Measurements from ENCODE around the gene ARHGAP15.
"Not testable (repeated sequence)": the region's sequence is repeated elsewhere in the genome, so short reads cannot be mapped to it uniquely, and the experiment has no call there.

ARHGAP15 gene

GRCh38 chr2:143501106-143501676, 372.0 kb downstream of the ARHGAP15 start:
- DNase-seq: no peak

GRCh38 chr2:143503280-143503679, 374.1 kb downstream of the ARHGAP15 start:
- DNase-seq: no peak

DNA sequence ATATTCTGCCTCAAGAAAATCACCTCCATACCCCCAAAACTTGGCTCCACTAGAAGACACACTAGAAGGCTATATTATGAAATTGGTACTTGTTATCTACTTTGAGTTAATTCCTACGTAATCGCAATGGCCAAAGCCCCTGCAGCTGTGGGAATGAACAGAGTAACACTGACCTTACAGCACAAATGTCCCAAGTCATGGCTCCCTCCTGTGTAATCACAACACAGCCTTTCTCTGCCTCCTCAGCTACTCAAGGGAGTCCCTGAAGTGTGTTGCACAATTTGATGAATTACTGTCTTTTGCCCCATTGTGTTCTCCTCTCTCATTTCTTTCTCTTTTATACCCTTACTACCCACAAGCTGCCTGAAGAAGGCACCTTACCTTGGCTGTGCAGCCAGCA, 375.2 kb downstream of the ARHGAP15 start:
- DNase-seq: no peak

DNA sequence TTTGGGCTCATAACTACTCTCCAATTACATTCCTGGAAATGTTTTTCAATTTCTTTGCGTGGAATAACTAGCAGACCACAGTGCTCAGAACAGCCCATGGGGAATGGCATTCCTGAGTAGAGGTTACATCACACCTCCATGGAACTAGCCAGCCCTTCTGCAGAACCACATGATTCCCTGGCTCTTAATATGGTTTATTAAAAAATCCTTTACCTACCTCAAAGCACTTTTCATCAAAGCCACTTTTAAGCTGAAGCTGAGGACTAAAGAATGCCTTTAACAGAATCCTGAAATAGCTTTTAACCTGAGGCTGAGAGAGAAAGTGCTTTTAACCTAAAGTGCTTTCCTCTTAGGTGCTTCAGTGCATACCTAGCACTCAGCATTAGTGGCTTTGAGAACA, 376.3 kb downstream of the ARHGAP15 start:
- DNase-seq: no peak

DNA sequence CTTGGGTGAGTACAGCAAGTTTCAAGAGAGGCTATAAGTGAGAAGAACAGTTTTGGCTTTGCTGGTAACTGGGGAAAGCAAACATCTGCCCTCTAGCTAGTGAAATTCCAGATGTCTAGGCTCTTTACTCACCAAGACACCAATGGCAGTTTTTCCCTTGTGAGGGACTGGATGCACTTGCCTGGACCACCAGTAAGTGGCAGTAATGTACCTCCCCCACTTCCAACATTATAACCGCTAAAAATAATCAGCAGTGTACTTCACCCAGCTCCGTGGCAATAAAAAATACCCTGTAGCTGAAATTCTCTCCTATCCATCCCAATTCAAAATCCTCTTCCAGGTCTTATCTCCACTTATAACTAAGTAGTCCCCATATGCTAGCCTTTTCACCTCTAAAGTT, 383.9 kb downstream of the ARHGAP15 start:
- peak; percentile 23 for DNase-seq

- no peak for DNase-seq
Observed at GRCh38 chr2:143514413-143514812, 385.2 kb downstream of the ARHGAP15 start.

GRCh38 chr2:143515318-143515717, 386.1 kb downstream of the ARHGAP15 start:
- no peak for DNase-seq

- DNase-seq: no peak
Observed at GRCh38 chr2:143519521-143519920, 390.3 kb downstream of the ARHGAP15 start.

- DNase-seq: no peak
Observed at GRCh38 chr2:143521396-143521795, 392.2 kb downstream of the ARHGAP15 start.

- DNase-seq: peak; percentile 82
Observed at GRCh38 chr2:143522699-143523098, 393.5 kb downstream of the ARHGAP15 start.

- no peak for DNase-seq
Observed at GRCh38 chr2:143524119-143524553, 394.9 kb downstream of the ARHGAP15 start.

DNA sequence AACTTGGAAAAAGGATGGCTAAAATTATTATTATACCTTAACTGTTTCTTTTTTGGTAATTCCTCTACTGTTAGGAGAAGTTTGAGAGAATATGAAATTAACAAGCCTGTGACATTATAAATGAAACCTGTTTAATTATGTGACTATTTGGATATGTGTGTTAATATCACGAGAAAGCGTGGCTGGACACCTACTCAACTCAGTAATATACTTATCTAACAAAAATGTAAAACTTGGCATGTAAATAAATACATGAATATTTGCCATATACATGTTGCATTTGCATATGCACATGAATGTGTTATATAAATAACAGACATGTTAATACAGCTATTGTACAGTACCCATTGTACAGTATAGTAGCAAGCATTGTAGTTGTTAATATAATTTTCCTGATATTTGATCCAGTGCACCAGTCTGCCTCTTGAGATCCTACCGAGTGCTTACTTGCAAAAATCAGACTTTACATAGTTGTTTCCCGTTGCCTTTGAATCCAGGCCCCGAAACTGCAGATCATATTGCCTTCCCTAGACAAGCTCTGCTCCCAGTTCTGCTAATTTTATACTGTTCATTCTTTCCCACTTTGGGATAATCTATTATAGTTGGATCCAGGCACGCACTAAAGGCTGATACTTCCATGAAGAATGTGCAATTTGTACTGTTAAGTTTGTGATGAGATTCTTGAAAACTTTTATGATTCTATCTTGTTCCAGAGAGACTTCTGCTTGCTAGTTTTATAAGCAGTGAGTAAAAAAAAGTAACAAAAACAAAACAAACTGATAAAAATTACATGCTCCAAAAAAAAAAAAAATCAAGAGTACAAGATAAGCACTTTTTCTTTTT, 395.6 kb downstream of the ARHGAP15 start:
- DNase-seq: no peak

GRCh38 chr2:143525402-143525860, 396.2 kb downstream of the ARHGAP15 start:
- no peak for DNase-seq

GRCh38 chr2:143526498-143526897, 397.3 kb downstream of the ARHGAP15 start:
- no peak for DNase-seq

DNA sequence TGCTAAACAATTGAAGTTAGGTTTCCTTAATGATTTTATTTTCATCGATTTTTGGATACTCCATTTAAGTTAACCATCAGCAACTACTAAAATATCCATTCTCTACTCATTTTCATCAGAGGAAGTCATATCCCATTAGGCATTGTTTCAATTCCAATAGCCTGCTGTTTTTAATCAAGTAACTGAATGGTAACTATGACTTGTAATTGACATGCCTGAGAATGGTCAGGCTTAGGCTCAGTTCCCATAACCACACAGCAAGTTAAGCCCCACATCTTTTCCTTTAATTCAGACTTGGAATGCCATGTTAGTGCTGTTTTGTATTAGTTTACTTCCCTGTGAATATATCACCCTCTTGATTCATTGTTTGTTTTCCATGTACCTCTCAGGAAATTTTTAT, 398.8 kb downstream of the ARHGAP15 start:
- no peak for DNase-seq

GRCh38 chr2:143529118-143529720, 400.0 kb downstream of the ARHGAP15 start:
- no peak for DNase-seq

DNA sequence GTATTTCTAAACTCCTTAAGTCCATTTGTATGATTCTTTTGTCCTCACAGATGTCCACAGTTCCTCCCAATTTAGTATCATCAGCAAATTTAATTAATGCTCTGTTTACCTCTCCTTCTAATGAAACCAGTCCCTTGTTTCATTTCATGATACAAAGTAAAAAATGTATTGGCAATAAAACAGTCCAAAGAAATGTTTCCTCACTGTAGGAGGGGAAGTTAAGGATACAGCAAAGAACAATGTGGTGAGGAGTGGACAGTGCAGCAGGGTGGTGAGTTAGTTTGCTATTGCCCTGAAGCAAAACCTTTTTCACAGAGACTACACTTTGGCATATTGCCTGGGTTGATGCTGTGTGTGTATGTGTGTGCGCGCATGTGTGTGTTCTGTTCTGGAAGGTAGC, 401.5 kb downstream of the ARHGAP15 start:
- no peak for DNase-seq

DNA sequence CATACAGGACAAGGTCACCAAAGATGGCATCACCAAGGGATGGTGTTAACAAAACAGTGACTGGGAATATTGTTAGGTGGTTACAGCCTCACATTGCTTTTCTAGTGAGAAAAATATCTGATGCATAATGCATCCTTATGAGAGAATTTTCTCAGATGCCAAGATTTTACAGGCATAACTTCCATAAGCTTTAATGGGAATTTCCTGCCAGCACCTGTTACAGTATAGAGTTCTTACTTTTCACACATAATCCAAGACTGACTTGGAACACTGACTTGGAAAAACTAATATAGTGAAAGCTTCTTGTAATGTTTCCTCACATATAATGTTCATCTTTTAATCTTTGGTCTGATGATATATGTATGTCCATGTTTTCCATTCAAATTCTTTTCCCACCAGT, 402.8 kb downstream of the ARHGAP15 start:
- no peak for DNase-seq

- DNase-seq: no peak
Observed at GRCh38 chr2:143533846-143534245, 404.6 kb downstream of the ARHGAP15 start.

DNA sequence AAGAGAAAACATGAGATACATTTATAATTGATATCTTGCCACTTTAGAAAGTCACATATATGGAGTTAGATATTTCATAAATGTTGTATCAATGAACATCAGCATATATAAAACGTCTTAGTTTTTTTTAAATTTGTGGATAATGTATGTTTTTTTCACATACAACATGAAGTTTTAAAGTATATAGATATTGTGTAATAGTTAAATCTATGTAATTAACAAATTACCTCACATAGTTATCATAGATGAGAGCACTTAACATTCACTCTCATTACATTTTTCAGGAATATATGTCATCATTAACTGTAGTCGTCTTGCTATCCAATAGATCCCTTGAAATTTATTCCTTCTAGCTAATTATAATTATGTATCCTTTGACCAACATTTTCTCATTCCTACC, 406.6 kb downstream of the ARHGAP15 start:
- DNase-seq: no peak

DNA sequence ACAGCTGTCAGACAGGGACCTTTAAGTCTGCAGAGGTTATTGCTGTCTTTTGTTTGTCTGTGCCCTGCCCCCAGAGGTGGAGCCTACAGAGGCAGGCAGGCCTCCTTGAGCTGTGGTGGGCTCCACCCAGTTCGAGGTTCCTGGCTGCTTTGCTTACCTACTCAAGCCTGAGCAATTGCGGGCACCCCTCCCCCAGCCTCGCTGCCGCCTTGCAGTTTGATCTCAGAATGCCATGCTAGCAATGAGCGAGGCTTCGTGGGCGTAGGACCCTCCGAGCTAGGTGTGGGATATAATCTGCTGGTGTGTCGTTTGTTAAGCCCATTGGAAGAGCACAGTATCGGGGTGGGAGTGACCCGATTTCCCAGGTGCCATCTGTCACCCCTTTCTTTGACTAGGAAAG, 412.7 kb downstream of the ARHGAP15 start:
- DNase-seq: not testable (repeated sequence)

GRCh38 chr2:143545059-143545948, 416.1 kb downstream of the ARHGAP15 start:
- no peak for DNase-seq

DNA sequence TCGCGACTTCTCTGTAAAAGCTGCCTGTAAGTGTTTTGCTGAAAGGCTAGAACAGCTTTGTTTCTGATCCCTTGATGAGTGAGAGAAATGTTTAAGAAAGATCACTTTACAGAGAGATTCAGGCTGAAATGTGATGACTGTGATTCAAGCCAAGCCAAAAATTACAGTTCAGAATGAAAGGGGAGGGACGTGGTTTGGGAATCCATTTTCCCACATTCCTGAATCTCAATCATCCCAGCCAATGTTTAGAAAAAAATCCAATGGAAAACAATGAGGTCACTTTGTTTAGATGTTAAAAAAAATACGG, 416.7 kb downstream of the ARHGAP15 start:
- DNase-seq: no peak

Data from NCI-H510A treated with DMSO at 0.1 percent for 48 hours (cell line).